GM12878 (cell line): ENCODE data around the gene NUP205. TPM values are rescaled to one million over a fixed set of nuclear protein-coding genes. Genes with fewer than 3 reads are reported as not detected.

Experiments
- ATAC-seq: fragments of 200-7000 bp; cut with Tn5 transposase; 3 replicates; pipeline ENCODE4 v1.9.1; 2020; ENCODE audit warnings: mild to moderate bottlenecking, moderate library complexity
- BruUV-seq: library from RNA; stranded (reverse); fragments of 400-500 nt; replicated peaks from 2 replicates; lab custom pipeline; 2021; lab: Mats Ljungman, UMichigan
- CTCF ChIA-PET: fragments of 300-600 bp; sonication (Branson Sonifier 250); formaldehyde crosslinking; extraction: SDS; loops from one replicate; lab custom pipeline; 2021; ENCODE audit warnings: inconsistent platforms; lab: Yijun Ruan, JAX
- POLR2A ChIA-PET: fragments of 350-600 bp; formaldehyde crosslinking; extraction: SDS; loops from one replicate; lab custom pipeline; 2021; ENCODE audit warnings: inconsistent platforms; lab: Charles Lee
- RAD21 ChIA-PET: fragments of 300-600 bp; sonication (Branson Sonifier 250); formaldehyde crosslinking; loops from one replicate; lab custom pipeline; 2023; ENCODE audit warnings: antibody characterized with exemption; ENCODE audit not compliant: unreplicated experiment; lab: Charles Lee
- SMC1A ChIA-PET: fragments of 300-600 bp; sonication (Branson Sonifier 250); formaldehyde crosslinking; loops from one replicate; lab custom pipeline; 2023; ENCODE audit not compliant: unreplicated experiment, uncharacterized antibody; lab: Charles Lee
- DNase-seq: peaks from one replicate; pipeline ENCODE4 v3.0.0-alpha.2; 2011; ENCODE audit warnings: low read depth, low spot score
- FAIRE-seq: peaks from 3 replicates; lab custom pipeline; 2011; peaks lifted over from hg19 to GRCh38; lab: Jason Lieb, UNC
- H2AFZ ChIP-seq: 2 replicates; pipeline ENCODE4 v1.6.0; 2011; ENCODE audit warnings: low read depth, low read length, control low read depth; ENCODE audit not compliant: control insufficient read depth
- H3K27ac ChIP-seq: 2 replicates; pipeline ENCODE4 v1.5.1; 2011; ENCODE audit warnings: control low read depth; ENCODE audit not compliant: control insufficient read depth, insufficient read depth
- H3K27me3 ChIP-seq, 2 experiments: replicated peaks in 1 of 2; 2 replicates each; pipeline versions ENCODE4 v1.6.0 to v1.6.1; 2011; ENCODE audit warnings: low read length in 1 of 2; ENCODE audit not compliant: control insufficient read depth in 2 of 2, insufficient read depth in 2 of 2
- H3K36me3 ChIP-seq, 2 experiments: 2 replicates each; pipeline ENCODE4 v1.5.1; 2011; ENCODE audit warnings: low read length in 1 of 2; ENCODE audit not compliant: control insufficient read depth in 2 of 2, insufficient read depth in 2 of 2
- H3K4me1 ChIP-seq: 2 replicates; pipeline ENCODE4 v1.6.1; 2011; ENCODE audit warnings: mild to moderate bottlenecking, low read length, moderate library complexity, mixed read lengths; ENCODE audit not compliant: control insufficient read depth, insufficient read depth
- H3K4me2 ChIP-seq: 2 replicates; pipeline ENCODE4 v1.6.0; 2011; ENCODE audit warnings: control low read depth; ENCODE audit not compliant: control insufficient read depth, insufficient read depth
- H3K4me3 ChIP-seq: fragments of 200-600 bp; sonication (generic); 2 replicates; pipeline ENCODE4 v1.5.1; 2016
- H3K79me2 ChIP-seq: 2 replicates; pipeline ENCODE4 v1.6.0; 2011; ENCODE audit warnings: low read length; ENCODE audit not compliant: control insufficient read depth, insufficient read depth
- H3K9ac ChIP-seq: 2 replicates; pipeline ENCODE4 v1.8.0; 2011; ENCODE audit warnings: low read length, control low read depth, mixed read lengths; ENCODE audit not compliant: control insufficient read depth, insufficient read depth
- H3K9me3 ChIP-seq: replicated peaks from 3 replicates; pipeline ENCODE4 v1.5.1; 2011; ENCODE audit warnings: mild to moderate bottlenecking, low read length; ENCODE audit not compliant: control insufficient read depth, insufficient read depth
- H4K20me1 ChIP-seq: 2 replicates; pipeline ENCODE4 v1.6.0; 2011; ENCODE audit not compliant: control insufficient read depth, insufficient read depth
- ATF2 ChIP-seq: IDR thresholded peaks from 2 replicates; pipeline ENCODE4 v1.6.1; 2012; ENCODE audit warnings: low read length, inconsistent platforms
- BCLAF1 ChIP-seq: fragments of 450-650 bp; IDR thresholded peaks from 2 replicates; pipeline ENCODE4 v1.6.1; 2017; ENCODE audit warnings: antibody characterized with exemption, mild to moderate bottlenecking, moderate library complexity
- BRCA1 ChIP-seq: IDR thresholded peaks from 2 replicates; pipeline ENCODE4 v1.6.1; 2011; ENCODE audit warnings: low read depth, low read length, improper control_type of control experiment
- CEBPB ChIP-seq, 2 experiments: fragments of 150-350 bp in 1 of 2; IDR thresholded peaks; 2 replicates each; pipeline ENCODE4 v1.6.1; 2012 to 2014; ENCODE audit warnings: low read depth in 2 of 2, low read length in 2 of 2, borderline replicate concordance in 1 of 2, inconsistent platforms in 1 of 2
- IKZF1 ChIP-seq: fragments of 450-650 bp; conservative IDR thresholded peaks from 2 replicates; pipeline ENCODE4 v1.6.1; 2017; ENCODE audit warnings: antibody characterized with exemption, mild to moderate bottlenecking
- MYB ChIP-seq: fragments of 150-350 bp; IDR thresholded peaks from 2 replicates; pipeline ENCODE4 v1.6.1; 2014; ENCODE audit warnings: mild to moderate bottlenecking, low read depth, low read length, borderline replicate concordance
- POU2F2 ChIP-seq: IDR thresholded peaks from 3 replicates; pipeline ENCODE4 v1.6.1; 2011; ENCODE audit warnings: low read depth, mild to moderate bottlenecking, low read length, borderline replicate concordance
- RAD51 ChIP-seq: fragments of 450-650 bp; IDR thresholded peaks from 2 replicates; pipeline ENCODE4 v1.6.1; 2016; ENCODE audit warnings: moderate library complexity, mild to moderate bottlenecking, inconsistent platforms
- SPI1 ChIP-seq: IDR thresholded peaks from 2 replicates; pipeline ENCODE4 v1.6.1; 2011; ENCODE audit warnings: low read depth, mild to moderate bottlenecking, low read length, moderate library complexity, borderline replicate concordance; ENCODE audit not compliant: insufficient read depth
- SREBF2 ChIP-seq: IDR thresholded peaks from 2 replicates; pipeline ENCODE4 v1.6.1; 2012; ENCODE audit warnings: mild to moderate bottlenecking, low read length
- TBL1XR1 ChIP-seq: IDR thresholded peaks from 2 replicates; pipeline ENCODE4 v1.6.1; 2012; ENCODE audit warnings: low read depth, low read length, improper control_type of control experiment
- ZBTB4 ChIP-seq: fragments of 450-650 bp; formaldehyde crosslinking; IDR thresholded peaks from 2 replicates; pipeline ENCODE4 v1.4.0; 2022; ENCODE audit warnings: mild to moderate bottlenecking, moderate library complexity
- ZNF274 ChIP-seq: IDR thresholded peaks from one replicate; pipeline ENCODE4 v1.8.0; 2011; ENCODE audit not compliant: insufficient read length, insufficient read depth
- WGBS: methylation state at CpG from one replicate; pipeline ENCODE4 v1.1.6; 2016; ENCODE audit warnings: low lambda C conversion rate; ENCODE audit not compliant: insufficient replicate concordance, insufficient coverage; ENCODE audit errors: missing lambda C conversion rate; 5-methylcytosine and 5-hydroxymethylcytosine counted together
- in situ Hi-C: fragments of 300-500 bp; cut with MboI; formaldehyde crosslinking; loops from 9 replicates; pipeline ENCODE4 v1.14.3; 2018; ENCODE audit warnings: mixed read lengths
- intact Hi-C: fragments of 100-400 bp; cut with micrococcal nuclease; formaldehyde crosslinking; loops from one replicate; pipeline ENCODE4 v1.14.2; 2022; ENCODE audit not compliant: unreplicated experiment
- polyA plus RNA-seq, 11 experiments: library from polyadenylated mRNA; depleted of rRNA in 4 of 11; unstranded in 6 of 11; stranded (reverse) in 5 of 11; fragments of >200 nt; fragmentation: Nextera tagmentation in 4 of 11; fragmentation: Illumina TruSeq in 1 of 11; extraction: Ambion mirVana in 4 of 11; extraction: Trizol in 1 of 11; gene quantifications; 1 replicate in 1 of 11; 2 replicates in 10 of 11; pipeline versions ENCODE4 v1.2.1 to v1.2.3, GENCODE V29; 2011 to 2016; ENCODE audit warnings: inconsistent platforms in 2 of 11, missing spikeins in 2 of 11, low read depth in 1 of 11
- total RNA-seq, 4 experiments: library from RNA; depleted of rRNA in 3 of 4; stranded (reverse); fragments of >200 nt in 3 of 4; fragmentation: Illumina TruSeq in 1 of 4; extraction: Trizol in 1 of 4; gene quantifications; 2 replicates each; pipeline versions ENCODE4 v1.2.1 to v1.2.3, GENCODE V29; 2013 to 2021

NUP205 gene
- total and polyA plus RNA-seq, 10 of the 15 experiments (the other 5 are each of a cell fraction or from before 2014, with no cell fraction given) = 41.4 to 110 (median 85.9) TPM

DNA sequence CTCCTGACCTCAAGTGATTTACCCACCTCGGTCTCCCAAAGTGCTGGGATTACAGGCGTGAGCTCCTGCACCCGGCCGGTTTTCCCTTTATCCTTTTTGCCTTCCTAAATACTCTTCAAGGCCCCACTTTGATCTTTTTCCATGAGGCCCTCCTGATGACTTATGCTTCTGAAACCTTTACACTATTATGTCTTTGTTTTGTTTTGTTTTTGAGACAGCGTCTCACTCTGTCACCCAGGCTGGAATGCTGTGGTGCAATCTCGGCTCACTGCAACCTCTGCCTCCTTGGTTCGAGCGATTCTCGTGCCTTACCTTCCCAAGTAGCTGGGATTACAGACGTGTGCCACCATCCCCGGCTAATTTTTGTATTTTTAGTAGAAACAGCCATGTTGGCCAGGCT lies 108.4 kb downstream of the NUP205 start:
- Histone ChIP-seq H2AFZ (no peak overlapping the region), H3K27ac (no peak overlapping the region), H3K4me2 (no peak overlapping the region), H3K27me3 (no peaks in the 10 kb centered on the region), H3K79me2 (peaks cover 33% of the 10 kb centered on the region), H4K20me1 (no peaks in the 10 kb centered on the region), H3K36me3 (no peaks in the 10 kb centered on the region; a peak in 1 of 4 replicates), H3K9ac (no peak overlapping the region), H3K4me1 (peaks cover 2% of the 10 kb centered on the region; the same call in 1 of the 2 replicates), H3K4me3 (no peak overlapping the region), H3K9me3 (no peaks in the 10 kb centered on the region; the same call in 2 of the 3 replicates)
- intact Hi-C loops (loop anchor here (10.0 kb wide), 1 partner anchor 309 kb away; the partner anchor contains the start of gene MTPN), in situ Hi-C loops (loop anchor here (10.0 kb wide), 1 partner anchor 309 kb away; the partner anchor contains the start of gene MTPN)
- TF ChIP-seq BRCA1 (no peak), CEBPB (IDR thresholded peaks at IDR 0.05; ENCODE audit: borderline replicate concordance in 1 of 2, low read depth in 2 of 2, low read length in 2 of 2) (no peak), ATF2 (no peak), ZNF274 (no peak), TBL1XR1 (no peak), MYB (no peak), IKZF1 (no peak), BCLAF1 (no peak), RAD51 (no peak), POU2F2 (no peak), SPI1 (no peak), SREBF2 (no peak), ZBTB4 (CRISPR knock-in tag) (no peak)
- DNase-seq = no peak
- FAIRE-seq = no peak
- no TSS peak for BruUV-seq
- ChIA-PET SMC1A (interaction anchor here (0.7 kb wide), 1 partner anchor 106 kb away, joined by 3 read pairs; no protein-coding TSS in a partner anchor), RAD21 (no interaction called here), POLR2A (interaction anchor here (0.5 kb wide), 1 partner anchor 302 kb away, joined by 3 read pairs; no protein-coding TSS in a partner anchor), CTCF (interaction anchor here (2.0 to 10.3 kb wide), 2 partner anchors 7 to 392 kb away, joined by 5 to 89 read pairs; no protein-coding TSS in a partner anchor)
- 97% methylated on average over 11 of the region's 11 CpGs for WGBS
- no peak for ATAC-seq
